HEK293 (cell line): ENCODE data around the gene THOC7.

ENCODE experiments used
- CTCF ChIA-PET: fragments of 350-600 bp; formaldehyde crosslinking; extraction: SDS; loops from one replicate; lab custom pipeline; 2021; ENCODE audit warnings: antibody characterized with exemption; lab: Yijun Ruan, JAX
- POLR2A ChIA-PET: fragments of 300-600 bp; formaldehyde crosslinking; extraction: SDS; loops from one replicate; lab custom pipeline; 2020; ENCODE audit warnings: antibody characterized with exemption, inconsistent platforms; lab: Yijun Ruan, JAX
- H3K27ac ChIP-seq: fragments of 200-500 bp; sonication (Bioruptor generic); 2 replicates; pipeline ENCODE4 v1.5.1; 2014; ENCODE audit warnings: low read depth, low read length, control low read depth, inconsistent platforms; ENCODE audit errors: extremely low read depth
- H3K36me3 ChIP-seq, 2 experiments: fragments of 200-500 bp in 1 of 2; sonication (Bioruptor generic) in 1 of 2; 1 replicate in 1 of 2; 2 replicates in 1 of 2; pipeline ENCODE4 v1.5.1; 2014 to 2017; ENCODE audit warnings: inconsistent platforms in 2 of 2, low read length in 2 of 2; ENCODE audit not compliant: control insufficient read depth in 2 of 2, insufficient read depth in 1 of 2
- H3K4me1 ChIP-seq: fragments of 200-500 bp; sonication (Bioruptor generic); 2 replicates; pipeline ENCODE4 v1.5.1; 2014; ENCODE audit warnings: mild to moderate bottlenecking, low read length, inconsistent platforms; ENCODE audit not compliant: control insufficient read depth, insufficient read depth
- H3K4me3 ChIP-seq: 2 replicates; pipeline ENCODE4 v1.5.1; 2011; ENCODE audit warnings: low read depth, mild to moderate bottlenecking, control low read depth, low read length, moderate library complexity
- H3K9me3 ChIP-seq: fragments of 200-500 bp; sonication (Bioruptor generic); 2 replicates; pipeline ENCODE4 v1.5.1; 2014; ENCODE audit warnings: low read depth, low read length, inconsistent platforms; ENCODE audit not compliant: control insufficient read depth, insufficient read depth
- ATF2 ChIP-seq: fragments of 450-650 bp; formaldehyde crosslinking; IDR thresholded peaks from 2 replicates; pipeline ENCODE4 v1.5.1; 2016; ENCODE audit warnings: missing biosample characterization, missing genetic modification characterization, low read depth
- FEZF1 ChIP-seq: fragments of 450-650 bp; formaldehyde crosslinking; IDR thresholded peaks from 2 replicates; pipeline ENCODE4 v1.5.1; 2016; ENCODE audit warnings: missing biosample characterization, missing genetic modification characterization
- IKZF3 ChIP-seq: fragments of 450-650 bp; IDR thresholded peaks from 2 replicates; pipeline ENCODE4 v1.5.0; 2018; ENCODE audit warnings: missing biosample characterization, mild to moderate bottlenecking, missing genetic modification characterization, moderate library complexity
- KLF10 ChIP-seq: fragments of 450-650 bp; IDR thresholded peaks from 2 replicates; pipeline ENCODE4 v1.5.1; 2018; ENCODE audit warnings: missing biosample characterization, mild to moderate bottlenecking, missing genetic modification characterization
- KLF17 ChIP-seq: fragments of 450-650 bp; formaldehyde crosslinking; IDR thresholded peaks from 2 replicates; pipeline ENCODE4 v1.5.1; 2016; ENCODE audit warnings: missing biosample characterization, missing genetic modification characterization
- MZF1 ChIP-seq: fragments of 450-650 bp; formaldehyde crosslinking; IDR thresholded peaks from 2 replicates; pipeline ENCODE4 v1.5.1; 2017; ENCODE audit warnings: missing biosample characterization, missing genetic modification characterization, borderline replicate concordance
- PRDM4 ChIP-seq: fragments of 450-650 bp; formaldehyde crosslinking; IDR thresholded peaks from 2 replicates; pipeline ENCODE4 v1.5.1; 2017; ENCODE audit warnings: missing biosample characterization, missing genetic modification characterization
- PRDM6 ChIP-seq: fragments of 450-650 bp; formaldehyde crosslinking; IDR thresholded peaks from 2 replicates; pipeline ENCODE4 v1.5.1; 2017; ENCODE audit warnings: missing biosample characterization, missing genetic modification characterization
- ZBTB1 ChIP-seq: fragments of 450-650 bp; formaldehyde crosslinking; IDR thresholded peaks from 2 replicates; pipeline ENCODE4 v1.5.1; 2016; ENCODE audit warnings: missing biosample characterization, missing genetic modification characterization
- ZBTB48 ChIP-seq: fragments of 450-650 bp; formaldehyde crosslinking; IDR thresholded peaks from 2 replicates; pipeline ENCODE4 v1.5.1; 2016; ENCODE audit warnings: missing biosample characterization, missing genetic modification characterization
- ZBTB49 ChIP-seq: fragments of 450-650 bp; formaldehyde crosslinking; IDR thresholded peaks from 2 replicates; pipeline ENCODE4 v1.5.1; 2016; ENCODE audit warnings: missing biosample characterization, missing genetic modification characterization, low read depth
- ZNF114 ChIP-seq: fragments of 450-650 bp; formaldehyde crosslinking; IDR thresholded peaks from 2 replicates; pipeline ENCODE4 v1.5.0; 2017; ENCODE audit warnings: missing biosample characterization, missing genetic modification characterization
- ZNF19 ChIP-seq: fragments of 450-650 bp; formaldehyde crosslinking; IDR thresholded peaks from 2 replicates; pipeline ENCODE4; 2016; ENCODE audit warnings: missing biosample characterization, missing genetic modification characterization, low read depth
- ZNF23 ChIP-seq: fragments of 450-650 bp; formaldehyde crosslinking; IDR thresholded peaks from 2 replicates; pipeline ENCODE4 v1.5.1; 2016; ENCODE audit warnings: missing biosample characterization, missing genetic modification characterization, borderline replicate concordance
- ZNF248 ChIP-seq: fragments of 450-650 bp; formaldehyde crosslinking; IDR thresholded peaks from 2 replicates; pipeline ENCODE4 v1.5.1; 2017; ENCODE audit warnings: missing biosample characterization, missing genetic modification characterization
- ZNF274 ChIP-seq, 2 experiments: fragments of 200-500 bp in 1 of 2; fragments of 450-650 bp in 1 of 2; sonication (Bioruptor generic) in 1 of 2; formaldehyde crosslinking in 1 of 2; IDR thresholded peaks; 2 replicates each; pipeline versions ENCODE4 v1.5.1 to v1.6.1; 2014 to 2016; ENCODE audit warnings: borderline replicate concordance in 1 of 2, inconsistent platforms in 1 of 2, low read length in 1 of 2, missing biosample characterization in 1 of 2, missing genetic modification characterization in 1 of 2
- ZNF404 ChIP-seq: fragments of 450-650 bp; formaldehyde crosslinking; IDR thresholded peaks from 2 replicates; pipeline ENCODE4 v1.5.1; 2017; ENCODE audit warnings: missing biosample characterization, missing genetic modification characterization
- ZNF426 ChIP-seq: fragments of 450-650 bp; formaldehyde crosslinking; IDR thresholded peaks from 2 replicates; pipeline ENCODE4 v1.5.1; 2017; ENCODE audit warnings: missing biosample characterization, missing genetic modification characterization, mild to moderate bottlenecking, inconsistent platforms, moderate library complexity
- ZNF548 ChIP-seq: fragments of 450-650 bp; formaldehyde crosslinking; IDR thresholded peaks from 2 replicates; pipeline ENCODE4 v1.5.1; 2016; ENCODE audit warnings: missing biosample characterization, missing genetic modification characterization
- ZNF600 ChIP-seq: fragments of 450-650 bp; formaldehyde crosslinking; IDR thresholded peaks from 2 replicates; pipeline ENCODE4 v1.5.1; 2016; ENCODE audit warnings: missing biosample characterization, missing genetic modification characterization
- ZNF621 ChIP-seq: fragments of 450-650 bp; formaldehyde crosslinking; IDR thresholded peaks from 2 replicates; pipeline ENCODE4 v1.5.1; 2017; ENCODE audit warnings: missing biosample characterization, missing genetic modification characterization
- ZNF768 ChIP-seq: fragments of 450-650 bp; formaldehyde crosslinking; IDR thresholded peaks from 2 replicates; pipeline ENCODE4 v1.5.1; 2018; ENCODE audit warnings: missing biosample characterization, mild to moderate bottlenecking, missing genetic modification characterization
- ZNF785 ChIP-seq: fragments of 450-650 bp; formaldehyde crosslinking; IDR thresholded peaks from 2 replicates; pipeline ENCODE4 v1.5.1; 2016; ENCODE audit warnings: missing biosample characterization, missing genetic modification characterization
- ZSCAN30 ChIP-seq: fragments of 450-650 bp; IDR thresholded peaks from 2 replicates; pipeline ENCODE4 v1.5.1; 2018; ENCODE audit warnings: missing biosample characterization, mild to moderate bottlenecking, missing genetic modification characterization, moderate library complexity
- ZXDB ChIP-seq: fragments of 450-650 bp; formaldehyde crosslinking; IDR thresholded peaks from 2 replicates; pipeline ENCODE4 v1.5.1; 2016; ENCODE audit warnings: missing biosample characterization, missing genetic modification characterization

THOC7 gene

GRCh38 chr3:63905731-63906620, 42.4 kb upstream of the THOC7 start:
- no peak overlapping the region for H3K27ac ChIP-seq
- ChIA-PET CTCF (no interaction called here), POLR2A (no interaction called here)
- H3K4me1 ChIP-seq, result no peaks in the 10 kb centered on the region; the same call in 1 of the 2 replicates
- H3K4me3 ChIP-seq, result no peak overlapping the region
- H3K9me3 ChIP-seq, result no peaks in the 10 kb centered on the region
- TF ChIP-seq ZXDB (tag by site-specific recombination), result no peak
- TF ChIP-seq ZNF404, result no peak
- TF ChIP-seq ZNF114 (tag by site-specific recombination), result no peak
- peak; percentile 41; the same call in 1 of the 2 replicates for TF ChIP-seq ATF2 (tag by site-specific recombination)
- TF ChIP-seq KLF10 (tag by site-specific recombination), result no peak
- H3K36me3 ChIP-seq, result no peaks in the 10 kb centered on the region

- Histone ChIP-seq H3K4me1 (no peaks in the 10 kb centered on the region; the same call in none of the 2 replicates), H3K9me3 (no peaks in the 10 kb centered on the region), H3K27ac (no peak overlapping the region), H3K4me3 (no peak overlapping the region), H3K36me3 (peaks cover 0 to 3% of the 10 kb centered on the region in 2 experiments; a peak in 1 of 3 replicates)
- POLR2A ChIA-PET, result no interaction called here
- CTCF ChIA-PET, result no interaction called here
- TF ChIP-seq ZNF274 (IDR thresholded peaks at IDR 0.05; ENCODE audit: low read length), result no peak
- TF ChIP-seq ZNF274 (tag by site-specific recombination; IDR thresholded peaks at IDR 0.05; ENCODE audit: borderline replicate concordance), result no peak
- TF ChIP-seq ZNF548 (tag by site-specific recombination), result no peak
- no peak for TF ChIP-seq ZSCAN30
- peak; percentile 69 for TF ChIP-seq PRDM4 (tag by site-specific recombination)
- no peak for TF ChIP-seq KLF17
- TF ChIP-seq ZNF248 (tag by site-specific recombination), result no peak
- no peak for TF ChIP-seq ZBTB49
- TF ChIP-seq IKZF3 (tag by site-specific recombination), result peak; percentile 40; the same call in 1 of the 2 replicates
- no peak; the same call in 1 of the 2 replicates for TF ChIP-seq ZNF23
- no peak for TF ChIP-seq ZNF785 (tag by site-specific recombination)
- no peak for TF ChIP-seq ZNF426 (tag by site-specific recombination)
- TF ChIP-seq PRDM6 (tag by site-specific recombination), result peak; percentile 76
- TF ChIP-seq ZNF600 (tag by site-specific recombination), result no peak
- TF ChIP-seq MZF1 (tag by site-specific recombination), result peak; percentile 90
- no peak for TF ChIP-seq ZNF19 (tag by site-specific recombination)
- TF ChIP-seq ZNF768 (tag by site-specific recombination), result no peak
- no peak for TF ChIP-seq FEZF1 (tag by site-specific recombination)
- no peak for TF ChIP-seq ZNF621
- peak; percentile 67 for TF ChIP-seq ZBTB48 (tag by site-specific recombination)
- no peak for TF ChIP-seq ZBTB1 (tag by site-specific recombination)
- TF ChIP-seq ZXDB (tag by site-specific recombination), result no peak
These were observed 36.9 kb upstream of the THOC7 start for GRCh38 chr3:63900459-63900858.
